ENCODE measurements around the gene NLRP6. TPM values are rescaled to one million over a fixed set of nuclear protein-coding genes. Genes with fewer than 3 reads are reported as not detected.

Gene NLRP6
- polyA plus RNA-seq, 3 donors from 2014 or later = 1.6 to 5.1 TPM; not detected in 1

DNA sequence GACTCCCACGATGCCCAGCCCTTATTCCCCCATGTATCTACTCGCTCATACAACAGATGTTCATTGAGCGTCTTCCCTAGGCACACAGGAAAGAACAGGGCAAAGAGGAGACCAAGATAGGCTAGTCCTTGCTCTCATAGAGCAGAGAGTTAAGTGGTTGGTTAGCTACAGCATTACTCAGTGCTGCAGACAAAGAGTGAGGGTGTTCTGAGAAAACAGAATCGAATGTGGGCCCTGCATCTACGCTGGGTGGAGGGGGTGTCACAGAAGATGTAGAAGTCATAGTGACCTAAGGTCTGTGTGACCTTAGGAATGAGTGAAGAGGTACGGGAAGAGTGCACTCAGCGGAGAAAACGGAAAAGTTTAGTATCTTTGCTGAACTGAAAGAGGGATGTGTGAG, 29.1 kb upstream of the NLRP6 start:
- H3K4me3 Mint-ChIP-seq = no peak overlapping the region
- H3K9me3 Mint-ChIP-seq = no peaks in the 10 kb centered on the region
- peak overlapping the region in 3 of 6 donors; percentile 59 to 83 (median 80) for H3K27ac Mint-ChIP-seq
- DNase-seq = no peak
- H3K4me1 Mint-ChIP-seq = peaks cover 10 to 14% of the 10 kb centered on the region in 2 donors
- H3K27me3 Mint-ChIP-seq (ENCODE audit: low read depth in 3 of 3) = peaks cover 0 to 2% (median 2%) of the 10 kb centered on the region in 3 donors
- H3K36me3 Mint-ChIP-seq = peaks cover 35 to 56% (median 36%) of the 10 kb centered on the region in 3 donors

DNA sequence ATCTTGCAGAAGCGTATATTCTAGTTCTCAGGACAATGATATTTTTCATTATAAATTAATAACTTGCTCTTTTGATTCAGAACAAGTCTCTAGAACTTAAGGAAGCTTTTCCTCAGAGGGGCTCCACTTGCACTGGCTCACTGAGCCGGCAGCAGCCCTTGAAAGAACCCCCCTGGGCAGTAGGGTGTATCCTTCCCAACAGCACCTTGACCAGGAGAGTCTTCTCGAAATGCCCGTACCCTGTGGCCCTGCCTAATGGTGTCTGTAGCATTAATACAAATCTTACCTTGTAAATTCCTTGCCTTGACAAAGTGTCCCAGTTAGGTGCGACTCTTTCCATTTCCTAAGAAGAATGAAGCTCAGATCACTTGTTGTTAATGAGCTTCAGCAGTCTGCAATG, 27.9 kb upstream of the NLRP6 start:
- H3K9me3 Mint-ChIP-seq = no peaks in the 10 kb centered on the region
- H3K4me1 Mint-ChIP-seq = peaks cover 10 to 12% of the 10 kb centered on the region in 2 donors
- H3K27me3 Mint-ChIP-seq (ENCODE audit: low read depth in 3 of 3) = peaks cover 0 to 2% (median 2%) of the 10 kb centered on the region in 3 donors
- H3K36me3 Mint-ChIP-seq = peaks cover 29 to 51% (median 33%) of the 10 kb centered on the region in 3 donors
- H3K27ac Mint-ChIP-seq = peak overlapping the region in 4 of 6 donors; percentile 50 to 89 (median 85)
- no peak for DNase-seq
- no peak overlapping the region for H3K4me3 Mint-ChIP-seq

DNA sequence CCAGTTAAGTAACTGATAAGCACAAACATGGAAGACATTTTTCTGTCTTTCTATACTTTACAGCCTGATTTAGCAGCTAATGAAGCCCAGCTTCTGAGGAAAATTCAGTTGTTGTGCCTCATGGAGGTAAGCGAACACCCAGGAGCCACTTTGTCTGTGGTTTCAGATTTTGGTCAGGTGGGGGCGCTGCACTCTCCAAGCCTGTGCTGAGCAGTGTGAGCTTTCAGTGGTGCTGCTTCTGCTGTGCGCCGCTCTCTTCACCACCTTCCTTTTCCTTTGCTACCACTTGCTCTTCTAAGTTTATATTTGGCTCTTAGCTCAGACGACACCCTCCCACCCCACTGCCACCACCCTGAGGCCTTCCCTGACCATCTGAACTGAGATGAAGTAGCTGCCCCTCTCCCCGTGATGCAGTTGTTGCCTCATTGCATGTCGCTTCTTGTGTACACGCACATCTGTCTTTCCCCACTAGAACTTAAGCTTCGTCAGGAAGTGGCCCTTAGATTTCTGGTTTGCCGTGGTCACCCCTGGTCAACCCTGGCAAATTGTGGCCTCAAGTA, 27.4 kb upstream of the NLRP6 start:
- DNase-seq = peak; percentile 70 to 77 (median 73)
- peak overlapping the region in 1 of 5 donors; percentile 36 for H3K4me3 Mint-ChIP-seq
- peaks cover 9 to 10% of the 10 kb centered on the region in 2 donors for H3K4me1 Mint-ChIP-seq
- H3K36me3 Mint-ChIP-seq = peaks cover 27 to 45% (median 27%) of the 10 kb centered on the region in 3 donors
- H3K27me3 Mint-ChIP-seq (ENCODE audit: low read depth in 3 of 3) = peaks cover 0 to 2% (median 2%) of the 10 kb centered on the region in 3 donors
- H3K9me3 Mint-ChIP-seq = no peaks in the 10 kb centered on the region
- H3K27ac Mint-ChIP-seq = peak overlapping the region; percentile 28 to 89 (median 82)

DNA sequence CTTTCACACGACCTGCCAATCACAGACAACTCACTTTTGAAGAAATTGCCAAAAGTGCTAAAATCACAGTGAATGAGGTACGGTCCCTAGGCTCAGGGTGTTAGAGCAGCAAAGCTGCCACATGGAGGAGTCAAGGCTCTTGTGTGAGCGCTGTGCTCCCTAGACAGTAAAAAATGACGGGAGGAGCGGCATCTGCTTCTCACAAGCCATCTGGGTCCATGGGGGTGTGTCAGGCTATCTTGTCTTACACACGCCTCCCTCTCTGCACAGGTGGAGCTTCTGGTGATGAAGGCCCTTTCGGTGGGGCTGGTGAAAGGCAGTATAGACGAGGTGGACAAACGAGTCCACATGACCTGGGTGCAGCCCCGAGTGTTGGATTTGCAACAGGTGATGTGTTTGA, 26.7 kb upstream of the NLRP6 start:
- H3K27me3 Mint-ChIP-seq (ENCODE audit: low read depth in 3 of 3) = peaks cover 0 to 2% (median 2%) of the 10 kb centered on the region in 3 donors
- no peak for DNase-seq
- H3K4me3 Mint-ChIP-seq = no peak overlapping the region
- peaks cover 9 to 10% of the 10 kb centered on the region in 2 donors for H3K4me1 Mint-ChIP-seq
- H3K27ac Mint-ChIP-seq = peak overlapping the region in 1 of 6 donors; percentile 32
- no peaks in the 10 kb centered on the region for H3K9me3 Mint-ChIP-seq
- H3K36me3 Mint-ChIP-seq = peaks cover 25 to 39% (median 26%) of the 10 kb centered on the region in 3 donors

DNA sequence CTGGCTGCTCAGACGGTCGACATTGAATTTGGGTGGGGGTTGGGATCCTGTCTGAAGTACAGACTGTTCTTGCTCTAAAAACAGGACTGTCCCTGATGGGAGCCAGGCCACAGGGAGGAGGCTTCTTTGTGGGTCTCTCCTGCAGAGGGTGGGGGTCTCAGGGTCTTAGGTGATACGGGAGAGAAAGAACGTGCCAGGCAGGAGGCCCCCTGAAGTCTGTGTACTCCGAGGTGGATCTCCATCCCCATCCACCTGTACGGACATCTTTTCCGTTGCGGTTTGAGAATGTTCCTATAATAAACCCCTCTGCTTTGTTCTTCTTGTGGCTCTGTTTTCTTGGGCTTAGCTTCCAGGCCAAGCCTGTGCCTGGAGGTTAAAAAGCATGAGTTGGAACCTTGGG, 25.5 kb upstream of the NLRP6 start:
- Mint-ChIP-seq H3K27ac (no peak overlapping the region), H3K27me3 (ENCODE audit: low read depth in 3 of 3) (peaks cover 0 to 2% (median 2%) of the 10 kb centered on the region in 3 donors), H3K4me1 (peaks cover 8 to 9% of the 10 kb centered on the region in 2 donors), H3K9me3 (no peaks in the 10 kb centered on the region), H3K36me3 (peaks cover 17 to 28% (median 22%) of the 10 kb centered on the region in 3 donors), H3K4me3 (no peak overlapping the region)
- DNase-seq = no peak

DNA sequence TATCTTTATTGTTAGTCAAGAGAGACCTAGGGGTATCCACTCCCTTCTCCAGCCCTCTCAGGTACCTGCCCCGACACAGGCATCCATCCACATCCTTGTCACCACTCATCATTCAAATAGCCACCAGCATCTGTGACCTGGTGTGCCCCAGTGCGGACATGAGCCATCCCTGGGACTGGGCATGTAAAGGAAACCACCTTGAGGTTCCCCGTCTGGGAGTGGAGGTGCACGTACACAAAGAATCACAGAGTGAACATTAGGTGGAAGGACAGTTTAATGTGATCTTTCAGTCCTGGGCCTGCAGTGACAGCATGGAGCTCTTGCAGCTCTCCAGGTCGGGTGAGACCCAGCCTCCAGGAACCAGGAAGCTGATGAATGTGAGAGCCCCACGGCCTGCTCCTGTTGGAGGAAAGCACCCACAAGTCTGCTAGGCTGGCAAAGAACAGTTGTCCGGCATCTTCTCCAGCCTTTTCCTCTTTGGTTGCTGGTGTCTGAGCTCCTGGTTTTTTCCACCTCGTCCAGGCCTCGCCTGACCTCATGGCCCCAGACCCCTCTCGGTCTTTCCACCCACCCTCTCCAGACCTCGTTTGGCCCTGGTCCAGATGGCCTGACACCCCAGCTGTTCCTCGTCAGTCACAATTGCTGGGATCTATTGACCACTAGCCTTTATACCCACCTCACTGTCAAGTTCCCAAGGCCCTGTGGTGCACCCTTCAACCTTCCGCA, 24.9 kb upstream of the NLRP6 start:
- no peak overlapping the region for H3K27ac Mint-ChIP-seq
- no peaks in the 10 kb centered on the region for H3K9me3 Mint-ChIP-seq
- peaks cover 8 to 9% of the 10 kb centered on the region in 2 donors for H3K4me1 Mint-ChIP-seq
- peaks cover 0 to 2% (median 2%) of the 10 kb centered on the region in 3 donors for H3K27me3 Mint-ChIP-seq (ENCODE audit: low read depth in 3 of 3)
- H3K4me3 Mint-ChIP-seq = no peak overlapping the region
- H3K36me3 Mint-ChIP-seq = peaks cover 14 to 22% (median 18%) of the 10 kb centered on the region in 3 donors
- DNase-seq = no peak

DNA sequence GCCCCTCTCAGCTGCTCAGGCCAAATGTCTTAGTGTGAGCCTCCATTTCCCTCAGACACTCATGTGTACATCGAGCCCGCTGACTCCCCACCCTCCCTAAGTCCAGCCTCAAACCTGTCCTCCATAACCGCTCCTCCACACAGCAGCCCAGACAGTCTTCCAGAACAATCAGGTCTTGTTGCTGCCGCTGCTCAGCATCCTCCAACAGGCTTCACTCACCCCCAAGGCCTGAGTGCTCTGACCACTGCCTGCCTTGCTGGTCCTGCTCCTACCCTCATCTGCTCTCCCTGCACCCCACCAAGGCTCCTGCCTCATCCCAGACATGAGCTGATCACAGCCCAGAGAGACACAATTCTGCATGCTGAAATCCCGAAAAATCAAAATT, 24.3 kb upstream of the NLRP6 start:
- Mint-ChIP-seq H3K4me1 (peaks cover 8 to 9% of the 10 kb centered on the region in 2 donors), H3K4me3 (no peak overlapping the region), H3K27me3 (ENCODE audit: low read depth in 3 of 3) (peaks cover 0 to 2% (median 2%) of the 10 kb centered on the region in 3 donors), H3K27ac (peak overlapping the region in 2 of 6 donors; percentile 45 to 62), H3K36me3 (peaks cover 13 to 17% (median 14%) of the 10 kb centered on the region in 3 donors), H3K9me3 (no peaks in the 10 kb centered on the region)
- no peak for DNase-seq

DNA sequence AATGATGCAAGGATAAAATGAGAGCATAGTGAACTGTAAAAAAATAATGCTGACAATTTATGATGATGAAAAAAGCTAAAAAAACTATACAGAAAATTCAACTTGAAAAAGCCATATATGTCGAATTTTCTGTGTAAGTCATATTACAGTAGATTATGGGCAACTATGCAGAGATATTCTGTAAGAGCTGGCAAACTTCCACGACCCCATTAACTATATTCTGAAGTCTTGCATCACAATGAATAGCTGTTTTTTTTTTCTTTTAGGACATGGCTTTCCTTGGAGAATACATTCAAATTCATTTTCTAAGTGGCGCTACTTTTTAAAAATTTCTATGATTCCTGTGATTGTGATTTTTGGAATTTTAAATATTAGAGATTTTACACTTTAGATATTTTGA, 23.0 kb upstream of the NLRP6 start:
- Mint-ChIP-seq H3K4me3 (no peak overlapping the region), H3K36me3 (peaks cover 8 to 17% (median 9%) of the 10 kb centered on the region in 3 donors), H3K27me3 (ENCODE audit: low read depth in 3 of 3) (peaks cover 0 to 6% (median 0%) of the 10 kb centered on the region in 3 donors)

DNA sequence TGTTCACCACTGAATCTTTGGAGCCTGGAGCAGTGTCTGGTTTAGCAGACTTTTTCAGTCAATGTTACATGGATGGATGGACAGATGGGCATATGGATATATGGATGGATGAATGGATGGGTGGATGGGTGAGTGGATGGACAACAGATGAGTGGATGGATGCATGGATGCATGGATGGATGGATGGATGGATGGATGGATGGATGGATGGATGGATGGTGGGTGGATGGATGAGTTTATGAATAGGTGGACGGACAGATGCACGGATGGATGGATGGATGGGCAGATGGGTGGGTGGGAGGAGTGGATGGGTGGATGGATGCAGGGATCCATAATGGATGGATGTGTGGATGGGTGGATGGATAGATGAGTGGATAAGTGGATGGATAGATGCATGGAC, 22.4 kb upstream of the NLRP6 start:
- no peak overlapping the region for H3K4me3 Mint-ChIP-seq
- H3K4me1 Mint-ChIP-seq = peaks cover 5 to 6% of the 10 kb centered on the region in 2 donors
- H3K9me3 Mint-ChIP-seq = no peaks in the 10 kb centered on the region
- no peak for DNase-seq
- H3K36me3 Mint-ChIP-seq = peaks cover 8 to 12% (median 9%) of the 10 kb centered on the region in 3 donors
- peaks cover 0 to 6% (median 0%) of the 10 kb centered on the region in 3 donors for H3K27me3 Mint-ChIP-seq (ENCODE audit: low read depth in 3 of 3)
- no peak overlapping the region for H3K27ac Mint-ChIP-seq

More for the DNA sequence above, 23.0 kb upstream of the NLRP6 start:
- Mint-ChIP-seq H3K27ac (no peak overlapping the region), H3K9me3 (no peaks in the 10 kb centered on the region), H3K4me1 (peaks cover 8 to 9% of the 10 kb centered on the region in 2 donors)
- no peak for DNase-seq

DNA sequence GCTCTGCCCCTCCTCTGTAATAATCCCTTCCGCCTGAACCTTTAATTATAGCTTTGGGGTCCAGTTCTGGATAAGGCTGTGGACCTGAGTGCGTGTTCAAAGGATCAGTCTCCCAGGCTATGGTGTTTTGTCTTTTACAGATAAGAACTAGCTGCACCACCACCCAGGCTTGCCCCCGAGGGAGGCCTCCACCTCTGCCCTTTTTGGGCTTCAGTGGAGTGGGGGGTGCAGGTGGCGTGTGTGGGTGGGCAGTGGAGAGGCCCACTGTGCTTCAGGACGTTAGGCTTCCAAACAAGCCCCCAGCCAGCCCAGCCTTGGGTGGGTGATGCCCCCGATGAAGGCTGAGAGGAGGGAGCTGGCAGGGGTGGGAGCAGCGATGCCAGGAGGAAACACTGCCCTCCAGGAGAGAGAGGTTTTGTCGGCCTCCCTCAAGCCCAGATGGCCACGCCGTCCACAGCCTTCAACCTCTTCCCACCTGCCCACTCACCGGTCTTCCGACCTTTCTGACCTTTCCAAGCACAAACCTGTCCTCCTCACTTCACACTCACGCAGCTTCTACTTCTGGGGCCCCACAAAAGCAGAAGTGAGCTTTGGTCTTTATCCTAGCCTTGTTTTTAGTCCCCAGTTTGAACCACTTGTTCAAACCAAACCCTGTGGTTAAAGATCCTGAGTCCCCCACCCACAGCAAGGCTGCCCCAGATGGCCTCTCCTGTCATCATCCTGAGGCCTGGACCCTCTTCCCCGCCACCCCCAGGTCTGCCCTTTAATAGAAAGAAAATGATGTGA, 21.1 kb upstream of the NLRP6 start:
- peaks cover 1 to 5% (median 3%) of the 10 kb centered on the region in 3 donors for H3K36me3 Mint-ChIP-seq
- no peak for DNase-seq
- no peaks in the 10 kb centered on the region for H3K9me3 Mint-ChIP-seq
- H3K27ac Mint-ChIP-seq = no peak overlapping the region
- H3K27me3 Mint-ChIP-seq (ENCODE audit: low read depth in 3 of 3) = peaks cover 0 to 6% (median 2%) of the 10 kb centered on the region in 3 donors
- no peak overlapping the region for H3K4me3 Mint-ChIP-seq
- no peaks in the 10 kb centered on the region for H3K4me1 Mint-ChIP-seq

DNA sequence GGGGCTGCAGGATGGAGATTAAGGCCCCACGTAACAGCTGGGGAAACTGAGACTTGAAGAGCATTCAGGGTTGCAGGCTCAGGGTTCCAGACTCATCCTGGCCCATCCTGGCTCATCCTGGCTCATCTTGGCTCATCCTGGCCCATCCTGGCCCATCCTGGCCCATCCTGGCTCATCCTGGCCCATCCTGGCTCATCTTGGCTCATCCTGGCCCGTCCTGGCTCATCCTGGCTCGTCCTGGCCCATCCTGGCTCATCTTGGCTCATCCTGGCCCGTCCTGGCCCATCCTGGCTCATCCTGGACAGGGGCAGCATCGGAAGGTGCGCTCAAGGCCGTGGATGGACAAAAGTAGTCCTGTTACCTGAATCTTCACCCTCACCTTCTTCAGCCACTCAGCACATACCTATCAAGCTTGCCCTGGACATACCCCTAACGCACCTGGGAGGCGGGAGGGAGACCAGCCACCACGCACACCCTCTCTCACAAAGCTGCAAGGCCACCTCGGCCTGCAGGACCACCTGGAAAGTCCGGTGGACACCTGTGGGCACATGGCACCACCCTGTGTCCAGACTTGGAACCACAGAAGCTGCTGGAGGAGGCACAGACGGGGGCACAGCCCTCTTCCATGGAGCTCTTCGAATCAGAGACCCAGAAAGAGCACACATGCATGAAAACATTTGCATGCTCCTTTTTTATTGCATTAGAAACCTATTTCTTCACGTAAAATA, 20.3 kb upstream of the NLRP6 start:
- Mint-ChIP-seq H3K36me3 (no peaks in the 10 kb centered on the region), H3K4me3 (no peak overlapping the region), H3K4me1 (no peaks in the 10 kb centered on the region), H3K27me3 (ENCODE audit: low read depth in 3 of 3) (peaks cover 0 to 6% (median 2%) of the 10 kb centered on the region in 3 donors), H3K9me3 (no peaks in the 10 kb centered on the region), H3K27ac (no peak overlapping the region)
- DNase-seq = no peak

DNA sequence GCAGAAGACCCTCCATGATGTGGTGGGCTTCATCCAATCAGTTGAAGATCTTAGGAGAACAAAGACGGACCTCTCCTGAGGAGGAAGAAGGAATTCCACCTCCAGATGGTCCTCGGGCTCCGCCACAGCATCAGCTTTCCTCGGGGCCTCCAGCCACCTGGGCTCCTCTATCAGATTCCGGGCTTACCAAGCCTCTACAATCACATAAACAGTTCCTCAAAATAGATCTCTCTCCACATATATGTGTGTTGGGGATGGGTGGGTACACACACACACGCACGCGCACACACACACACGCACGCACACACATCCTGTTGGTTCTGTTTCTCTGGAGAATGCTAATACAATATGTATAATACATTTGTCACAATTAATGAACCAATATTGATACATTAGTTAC, 18.8 kb upstream of the NLRP6 start:
- H3K4me1 Mint-ChIP-seq = no peaks in the 10 kb centered on the region
- DNase-seq = no peak
- no peaks in the 10 kb centered on the region for H3K36me3 Mint-ChIP-seq
- H3K27me3 Mint-ChIP-seq (ENCODE audit: low read depth in 3 of 3) = peaks cover 0 to 4% (median 2%) of the 10 kb centered on the region in 3 donors
- H3K27ac Mint-ChIP-seq = no peak overlapping the region
- no peaks in the 10 kb centered on the region for H3K9me3 Mint-ChIP-seq
- no peak overlapping the region for H3K4me3 Mint-ChIP-seq

DNA sequence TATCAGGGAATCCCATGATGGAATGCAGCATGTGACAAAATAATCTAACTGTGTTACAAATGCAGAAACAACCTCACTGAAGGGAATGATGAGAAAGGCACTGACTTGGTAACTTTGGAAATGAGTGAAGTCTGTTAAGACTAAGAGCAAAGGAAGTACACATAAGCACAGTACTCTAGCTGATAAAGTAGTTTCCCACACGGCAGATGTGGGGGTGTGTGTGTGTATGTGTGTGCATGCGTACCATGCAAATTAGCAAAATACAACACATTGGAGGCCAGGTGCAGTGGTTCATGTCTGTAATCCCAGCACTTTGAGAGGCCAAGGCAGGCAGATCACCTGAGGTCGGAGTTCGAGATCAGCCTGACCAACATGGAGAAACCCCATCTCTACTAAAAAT, 16.6 kb upstream of the NLRP6 start:
- Mint-ChIP-seq H3K36me3 (no peaks in the 10 kb centered on the region), H3K4me1 (peaks cover 1 to 2% of the 10 kb centered on the region in 2 donors), H3K27me3 (ENCODE audit: low read depth in 3 of 3) (peaks cover 0 to 4% (median 4%) of the 10 kb centered on the region in 3 donors), H3K4me3 (no peak overlapping the region), H3K27ac (peak overlapping the region in 1 of 6 donors; percentile 26), H3K9me3 (no peaks in the 10 kb centered on the region)
- no peak for DNase-seq

All from immature natural killer cell (primary cell).